Mesenchymal stem cell (in vitro differentiated cells and primary cell): ENCODE results near the gene ARL15.

Experiments
- DNase-seq: peaks from one replicate; pipeline ENCODE4 v3.0.0-alpha.2; 2013
- H2AFZ ChIP-seq: one replicate; pipeline ENCODE4 v1.6.1; 2013; ENCODE audit warnings: low read depth, mild to moderate bottlenecking, control low read depth, inconsistent platforms, low read length, moderate library complexity
- H2AK5ac ChIP-seq: 2 replicates; pipeline ENCODE4 v1.6.1; 2013; ENCODE audit warnings: low read length, moderate library complexity, mild to moderate bottlenecking, inconsistent platforms; ENCODE audit not compliant: severe bottlenecking
- H2BK120ac ChIP-seq: one replicate; pipeline ENCODE4 v1.6.1; 2013; ENCODE audit warnings: low read depth, mild to moderate bottlenecking, inconsistent platforms, low read length, moderate library complexity
- H2BK12ac ChIP-seq, 2 experiments: one replicate each; pipeline ENCODE4 v1.6.1; 2013; ENCODE audit warnings: inconsistent platforms in 2 of 2, low read length in 2 of 2, mild to moderate bottlenecking in 2 of 2, moderate library complexity in 2 of 2, control low read depth in 1 of 2
- H2BK15ac ChIP-seq: one replicate; pipeline ENCODE4 v1.6.1; 2013; ENCODE audit warnings: mild to moderate bottlenecking, low read depth, inconsistent platforms; ENCODE audit not compliant: poor library complexity, severe bottlenecking
- H2BK5ac ChIP-seq: 2 replicates; pipeline ENCODE4 v1.6.1; 2013; ENCODE audit warnings: low read depth, mild to moderate bottlenecking, low read length, control low read depth, inconsistent platforms; ENCODE audit not compliant: poor library complexity, severe bottlenecking
- H3K14ac ChIP-seq, 2 experiments: one replicate each; pipeline ENCODE4 v1.6.1; 2013; ENCODE audit warnings: inconsistent platforms in 2 of 2, low read length in 2 of 2, control low read depth in 1 of 2, mild to moderate bottlenecking in 1 of 2, moderate library complexity in 1 of 2
- H3K18ac ChIP-seq, 2 experiments: one replicate each; pipeline ENCODE4 v1.6.1; 2013; ENCODE audit warnings: inconsistent platforms in 2 of 2, low read length in 2 of 2, control low read depth in 1 of 2, low read depth in 1 of 2, mild to moderate bottlenecking in 1 of 2
- H3K23ac ChIP-seq, 2 experiments: one replicate each; pipeline ENCODE4 v1.6.1; 2013; ENCODE audit warnings: inconsistent platforms in 2 of 2, low read length in 2 of 2, mild to moderate bottlenecking in 2 of 2, moderate library complexity in 2 of 2, control low read depth in 1 of 2
- H3K27ac ChIP-seq: 2 replicates; pipeline ENCODE4 v1.5.1; 2013; ENCODE audit warnings: mild to moderate bottlenecking, moderate library complexity, low read length, control low read depth, inconsistent platforms; ENCODE audit not compliant: poor library complexity, severe bottlenecking
- H3K27me3 ChIP-seq, 2 experiments: 2 replicates each; pipeline versions ENCODE4 v1.6.1 to v1.7.0; 2013; ENCODE audit warnings: low read length in 2 of 2, mild to moderate bottlenecking in 2 of 2, moderate library complexity in 2 of 2, control low read depth in 1 of 2, inconsistent platforms in 1 of 2; ENCODE audit not compliant: control insufficient read depth in 1 of 2, insufficient read depth in 1 of 2
- H3K36me3 ChIP-seq, 2 experiments: 2 replicates each; pipeline versions ENCODE4 v1.6.1 to v1.7.0; 2013; ENCODE audit warnings: low read length in 2 of 2, control low read depth in 1 of 2, inconsistent platforms in 1 of 2, low read depth in 1 of 2, mild to moderate bottlenecking in 1 of 2; ENCODE audit not compliant: insufficient read depth in 2 of 2, control insufficient read depth in 1 of 2
- H3K4ac ChIP-seq, 2 experiments: one replicate each; pipeline ENCODE4 v1.6.1; 2013; ENCODE audit warnings: inconsistent platforms in 2 of 2, low read length in 2 of 2, mild to moderate bottlenecking in 2 of 2, moderate library complexity in 2 of 2, control low read depth in 1 of 2, low read depth in 1 of 2
- H3K4me1 ChIP-seq: 2 replicates; pipeline ENCODE4 v1.6.1; 2013; ENCODE audit warnings: low read depth, low read length, control low read depth; ENCODE audit not compliant: control insufficient read depth, insufficient read depth
- H3K4me2 ChIP-seq: 2 replicates; pipeline ENCODE4 v1.6.1; 2013; ENCODE audit warnings: low read length, mild to moderate bottlenecking, inconsistent platforms; ENCODE audit not compliant: poor library complexity, severe bottlenecking
- H3K4me3 ChIP-seq, 2 experiments: 2 replicates each; pipeline versions ENCODE4 v1.5.1 to v1.7.0; 2013; ENCODE audit warnings: low read length in 2 of 2, mild to moderate bottlenecking in 2 of 2, control low read depth in 1 of 2, low read depth in 1 of 2; ENCODE audit not compliant: insufficient read depth in 1 of 2
- H3K79me1 ChIP-seq: replicated peaks from 2 replicates; pipeline ENCODE4 v1.6.1; 2013; ENCODE audit warnings: mild to moderate bottlenecking, control low read depth, low read length, inconsistent platforms; ENCODE audit not compliant: poor library complexity, severe bottlenecking
- H3K9ac ChIP-seq: 2 replicates; pipeline ENCODE4 v1.7.0; 2013; ENCODE audit warnings: mild to moderate bottlenecking, low read length, moderate library complexity
- H3K9me3 ChIP-seq: 2 replicates; pipeline ENCODE4 v1.7.0; 2013; ENCODE audit warnings: mild to moderate bottlenecking, low read length; ENCODE audit not compliant: control insufficient read depth
- H4K8ac ChIP-seq: one replicate; pipeline ENCODE4 v1.6.1; 2013; ENCODE audit warnings: inconsistent platforms, mild to moderate bottlenecking, low read length, moderate library complexity
- H4K91ac ChIP-seq: one replicate; pipeline ENCODE4 v1.6.1; 2013; ENCODE audit warnings: mild to moderate bottlenecking, low read length, inconsistent platforms
- WGBS: methylation state at CpG from one replicate; pipeline ENCODE4 v1.1.7; 2013; ENCODE audit warnings: mixed read lengths; 5-methylcytosine and 5-hydroxymethylcytosine counted together

ARL15 gene

DNA sequence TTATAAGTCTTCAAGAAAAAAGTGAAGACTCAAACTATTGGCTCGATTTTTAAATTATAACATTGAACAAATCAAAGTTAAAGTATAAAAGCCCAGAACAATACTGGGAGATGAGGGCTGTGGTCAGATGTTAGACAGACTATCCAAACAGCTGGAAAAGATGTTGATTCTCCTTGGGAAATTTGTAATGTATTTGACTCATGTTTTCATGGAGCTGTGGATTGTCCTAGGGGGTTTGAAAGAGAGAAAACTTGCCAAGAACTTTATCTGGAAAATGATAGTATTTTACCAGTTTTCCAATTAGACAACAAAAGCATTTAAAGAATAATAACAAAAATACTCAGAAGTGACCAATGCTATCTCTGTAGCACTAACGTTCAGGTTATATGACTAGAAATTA, 339.2 kb downstream of the ARL15 start:
- H2BK12ac ChIP-seq = no peak overlapping the region
- no CpG with 5 or more reads among the region's 2 CpGs for WGBS

GRCh38 chr5:53970475-53970874, 339.9 kb downstream of the ARL15 start:
- Histone ChIP-seq H3K27ac (no peak overlapping the region), H4K8ac (no peak overlapping the region), H2AFZ (no peak overlapping the region), H3K9ac (peak overlapping the region; percentile 18), H2AK5ac (no peak overlapping the region), H3K4me3 (no peak overlapping the region), H3K4me2 (no peak overlapping the region), H3K4ac (no peak overlapping the region), H3K18ac (no peak overlapping the region), H2BK120ac (no peak overlapping the region), H2BK15ac (no peak overlapping the region), H2BK5ac (no peak overlapping the region), H3K27me3 (no peaks in the 10 kb centered on the region), H4K91ac (no peak overlapping the region), H3K23ac (no peak overlapping the region), H3K9me3 (no peaks in the 10 kb centered on the region), H3K79me1 (no peaks in the 10 kb centered on the region), H3K36me3 (no peaks in the 10 kb centered on the region), H2BK12ac (no peak overlapping the region), H3K4me1 (no peaks in the 10 kb centered on the region), H3K14ac (no peak overlapping the region)
- no peak for DNase-seq
- WGBS = 89% methylated on average over 1 of the region's 3 CpGs

More for the DNA sequence above, 339.2 kb downstream of the ARL15 start:
- Histone ChIP-seq H3K23ac (no peak overlapping the region), H3K14ac (no peak overlapping the region), H2AFZ (no peak overlapping the region), H3K79me1 (no peaks in the 10 kb centered on the region), H3K18ac (no peak overlapping the region), H3K27me3 (no peaks in the 10 kb centered on the region), H4K91ac (no peak overlapping the region), H3K4ac (no peak overlapping the region), H3K9me3 (no peaks in the 10 kb centered on the region), H2BK120ac (no peak overlapping the region), H4K8ac (no peak overlapping the region), H2BK15ac (no peak overlapping the region), H3K36me3 (no peaks in the 10 kb centered on the region), H2BK5ac (no peak overlapping the region), H3K4me3 (peak overlapping the region in 1 of 2 experiments; percentile 38), H3K4me1 (no peaks in the 10 kb centered on the region), H3K4me2 (no peak overlapping the region), H3K9ac (peak overlapping the region; percentile 18), H3K27ac (no peak overlapping the region), H2AK5ac (no peak overlapping the region)
- DNase-seq = no peak

DNA sequence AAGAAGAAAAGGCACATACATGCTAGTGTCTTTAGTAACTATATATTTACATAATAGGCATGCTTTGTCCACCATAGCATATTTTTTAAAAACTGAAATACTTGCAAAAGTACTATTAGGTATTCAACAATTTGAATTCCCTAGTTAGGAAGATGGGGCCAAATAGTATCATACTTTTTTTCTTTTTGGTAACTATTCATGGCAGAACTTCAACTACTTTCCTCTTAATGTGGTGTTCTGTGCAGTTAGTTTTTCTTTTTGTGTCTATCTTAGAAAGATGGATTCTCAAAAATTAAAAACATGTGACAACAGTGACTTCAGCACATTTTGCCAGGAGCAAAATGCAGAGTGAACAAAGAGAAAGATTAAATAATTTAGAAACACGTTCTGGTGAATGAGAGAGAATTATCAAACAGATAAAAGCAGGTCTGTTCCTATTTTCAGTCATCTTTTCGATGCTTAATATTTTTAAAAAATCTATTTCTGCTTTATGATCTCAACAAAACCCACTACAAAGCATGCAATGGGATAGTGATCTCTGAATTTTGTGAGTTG, 341.1 kb downstream of the ARL15 start:
- Histone ChIP-seq H3K27ac (no peak overlapping the region), H2AFZ (no peak overlapping the region), H4K91ac (no peak overlapping the region), H2BK120ac (no peak overlapping the region), H3K23ac (no peak overlapping the region), H2BK15ac (no peak overlapping the region), H3K4me1 (no peaks in the 10 kb centered on the region), H3K9me3 (no peaks in the 10 kb centered on the region), H3K4me3 (no peak overlapping the region), H2BK5ac (no peak overlapping the region), H2BK12ac (no peak overlapping the region), H4K8ac (no peak overlapping the region), H3K36me3 (no peaks in the 10 kb centered on the region), H3K4me2 (no peak overlapping the region), H3K4ac (no peak overlapping the region), H3K9ac (no peak overlapping the region), H3K79me1 (no peaks in the 10 kb centered on the region), H3K18ac (no peak overlapping the region), H2AK5ac (no peak overlapping the region), H3K27me3 (no peaks in the 10 kb centered on the region), H3K14ac (no peak overlapping the region)
- DNase-seq = no peak
- 78% methylated on average over 1 of the region's 2 CpGs for WGBS

DNA sequence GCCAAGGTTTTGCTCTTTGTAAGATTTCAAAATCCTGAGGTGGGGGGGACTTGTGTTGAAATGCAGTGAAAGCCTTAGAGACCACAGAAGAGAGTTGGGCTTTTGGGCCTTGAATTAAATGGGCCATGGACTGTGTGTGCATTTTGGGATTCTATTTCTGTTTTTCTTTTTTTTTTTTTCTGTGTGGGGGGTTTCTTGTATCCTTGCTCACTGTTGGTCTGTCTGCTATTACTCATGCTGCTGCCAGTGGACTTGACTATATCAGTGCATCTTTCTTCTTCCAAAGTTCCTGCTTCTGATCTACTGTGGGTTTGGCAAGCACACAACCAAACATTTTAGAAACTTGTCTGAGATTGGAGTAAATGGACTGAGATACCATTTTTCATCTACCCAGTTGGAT, 344.9 kb downstream of the ARL15 start:
- no peak overlapping the region for H3K4me3 ChIP-seq
- H3K4me1 ChIP-seq = no peaks in the 10 kb centered on the region
- H3K14ac ChIP-seq = no peak overlapping the region
- no peaks in the 10 kb centered on the region for H3K9me3 ChIP-seq
- no peak overlapping the region for H3K4ac ChIP-seq
- H2BK12ac ChIP-seq = no peak overlapping the region
- no peak overlapping the region for H4K8ac ChIP-seq
- no peaks in the 10 kb centered on the region for H3K36me3 ChIP-seq
- no peak overlapping the region for H3K23ac ChIP-seq
- no peak overlapping the region for H2BK15ac ChIP-seq
- no peaks in the 10 kb centered on the region for H3K79me1 ChIP-seq
- H2AFZ ChIP-seq = no peak overlapping the region
- H2BK120ac ChIP-seq = no peak overlapping the region
- no peak overlapping the region for H3K18ac ChIP-seq
- no peak overlapping the region for H3K27ac ChIP-seq
- no peak for DNase-seq
- H4K91ac ChIP-seq = no peak overlapping the region
- no peak overlapping the region for H3K9ac ChIP-seq
- H2BK5ac ChIP-seq = no peak overlapping the region
- no peak overlapping the region for H3K4me2 ChIP-seq
- H3K27me3 ChIP-seq = no peaks in the 10 kb centered on the region
- H2AK5ac ChIP-seq = no peak overlapping the region
